SK-N-SH (cell line): ENCODE results near the gene CIAO2B. TPM values are rescaled to one million over a fixed set of nuclear protein-coding genes. Genes with fewer than 3 reads are reported as not detected.

ENCODE experiments used
- CTCF ChIA-PET: fragments of 300-600, 350-600 bp; formaldehyde crosslinking; extraction: SDS; loops from one replicate; lab custom pipeline; 2021; lab: Yijun Ruan, JAX
- POLR2A ChIA-PET: fragments of 350-600 bp; sonication (Branson Sonifier 250); formaldehyde crosslinking; extraction: SDS; loops from one replicate; lab custom pipeline; 2020; ENCODE audit warnings: antibody characterized with exemption, inconsistent platforms; lab: Yijun Ruan, JAX
- DNase-seq: peaks from one replicate; pipeline ENCODE4 v3.0.0; 2012
- H2AFZ ChIP-seq: fragments of 200-600 bp; sonication (generic); 2 replicates; pipeline ENCODE4 v1.8.1; 2016; ENCODE audit warnings: antibody characterized with exemption, mild to moderate bottlenecking, low read depth
- H3F3A ChIP-seq: fragments of 200-600 bp; sonication (generic); replicated peaks from 2 replicates; pipeline ENCODE3; 2016; ENCODE audit warnings: antibody characterized with exemption, mild to moderate bottlenecking; ENCODE audit not compliant: insufficient read depth
- H3K27ac ChIP-seq, 2 experiments: fragments of 200-500 bp in 1 of 2; fragments of 200-600 bp in 1 of 2; sonication (Bioruptor generic) in 1 of 2; sonication (generic), shearing (Covaris generic) in 1 of 2; 2 replicates each; pipeline versions ENCODE4 v1.5.1 to v1.6.1; 2014 to 2016; ENCODE audit warnings: low read depth in 2 of 2, inconsistent platforms in 1 of 2, low read length in 1 of 2, mild to moderate bottlenecking in 1 of 2, mixed read lengths in 1 of 2
- H3K27me3 ChIP-seq: fragments of 200-600 bp; sonication (generic), shearing (Covaris generic); 2 replicates; pipeline ENCODE4 v1.6.1; 2016; ENCODE audit warnings: mixed run types; ENCODE audit not compliant: insufficient read depth
- H3K36me3 ChIP-seq, 2 experiments: fragments of 200-500 bp in 1 of 2; fragments of 200-600 bp in 1 of 2; sonication (Bioruptor generic) in 1 of 2; sonication (generic) in 1 of 2; replicated peaks in 1 of 2; 2 replicates each; pipeline versions ENCODE3 to v1.5.1; 2014 to 2016; ENCODE audit warnings: low read length in 1 of 2, mild to moderate bottlenecking in 1 of 2; ENCODE audit not compliant: insufficient read depth in 2 of 2, control insufficient read depth in 1 of 2
- H3K4me1 ChIP-seq, 2 experiments: fragments of 200-500 bp in 1 of 2; fragments of 200-600 bp in 1 of 2; sonication (Bioruptor generic) in 1 of 2; sonication (generic), shearing (Covaris generic) in 1 of 2; 2 replicates each; pipeline versions ENCODE4 v1.5.1 to v1.6.1; 2014 to 2016; ENCODE audit warnings: low read depth in 1 of 2, low read length in 1 of 2, mixed run types in 1 of 2; ENCODE audit not compliant: insufficient read depth in 2 of 2, control insufficient read depth in 1 of 2
- H3K4me2 ChIP-seq: fragments of 200-600 bp; sonication (generic), shearing (Covaris generic); 2 replicates; pipeline ENCODE4 v1.6.1; 2017; ENCODE audit warnings: mixed run types
- H3K4me3 ChIP-seq, 2 experiments: fragments of 200-500 bp in 1 of 2; fragments of 200-600 bp in 1 of 2; sonication (Bioruptor generic) in 1 of 2; sonication (generic), shearing (Covaris generic) in 1 of 2; 2 replicates each; pipeline versions ENCODE4 v1.5.1 to v1.8.1; 2014 to 2016; ENCODE audit warnings: low read depth in 2 of 2, inconsistent platforms in 1 of 2, low read length in 1 of 2, mild to moderate bottlenecking in 1 of 2, mixed read lengths in 1 of 2, moderate library complexity in 1 of 2
- H3K79me2 ChIP-seq: fragments of 200-600 bp; sonication (generic); 2 replicates; pipeline ENCODE4 v1.8.1; 2017; ENCODE audit warnings: mild to moderate bottlenecking; ENCODE audit not compliant: insufficient read depth
- H3K9ac ChIP-seq: fragments of 200-600 bp; sonication (generic); 2 replicates; pipeline ENCODE4 v1.6.1; 2017; ENCODE audit warnings: mixed run types
- H3K9me2 ChIP-seq: fragments of 200-600 bp; sonication (generic); 2 replicates; pipeline ENCODE4 v1.6.1; 2017; ENCODE audit warnings: mixed run types
- H3K9me3 ChIP-seq: fragments of 200-600 bp; sonication (generic); 2 replicates; pipeline ENCODE4 v1.6.1; 2017; ENCODE audit warnings: mixed run types, mild to moderate bottlenecking, moderate library complexity
- H4K20me1 ChIP-seq: fragments of 200-600 bp; sonication (generic); 2 replicates; pipeline ENCODE4 v1.6.1; 2017; ENCODE audit warnings: mild to moderate bottlenecking, mixed run types; ENCODE audit not compliant: insufficient read depth
- RCOR1 ChIP-seq: fragments of 150-350 bp; IDR thresholded peaks from 2 replicates; pipeline ENCODE4 v1.6.1; 2017; ENCODE audit warnings: antibody characterized with exemption, low read length
- REST ChIP-seq: IDR thresholded peaks from 2 replicates; pipeline ENCODE4 v1.6.1; 2012; ENCODE audit warnings: mild to moderate bottlenecking, low read depth, low read length, moderate library complexity
- SIN3A ChIP-seq: IDR thresholded peaks from 2 replicates; pipeline ENCODE4 v1.6.1; 2012; ENCODE audit warnings: low read depth, mild to moderate bottlenecking, low read length, moderate library complexity, borderline replicate concordance
- SMC3 ChIP-seq: IDR thresholded peaks from 2 replicates; pipeline ENCODE4 v1.6.1; 2012; ENCODE audit warnings: low read depth, low read length, improper control_type of control experiment
- USF2 ChIP-seq: fragments of 150-350 bp; IDR thresholded peaks from 2 replicates; pipeline ENCODE4 v1.6.1; 2017; ENCODE audit warnings: antibody characterized with exemption, low read length, low read depth, borderline replicate concordance
- YY1 ChIP-seq: IDR thresholded peaks from 2 replicates; pipeline ENCODE4 v1.4.0; 2012; ENCODE audit warnings: low read depth, mild to moderate bottlenecking
- ZBTB33 ChIP-seq: IDR thresholded peaks from 2 replicates; pipeline ENCODE4 v1.4.0; 2012; ENCODE audit warnings: low read depth, borderline replicate concordance
- WGBS: methylation state at CpG from one replicate; pipeline ENCODE4 v1.1.6; 2017; ENCODE audit warnings: low lambda C conversion rate; 5-methylcytosine and 5-hydroxymethylcytosine counted together
- polyA plus RNA-seq, 3 experiments: library from polyadenylated mRNA; depleted of rRNA; stranded (reverse); fragments of >200 nt; gene quantifications; 2 replicates each; pipeline ENCODE4 v1.2.3, GENCODE V29; 2012

Gene CIAO2B
- polyA plus RNA-seq, 1 of the 3 experiments (the other 2 are of a cell fraction), result 665 TPM

GRCh38 chr16:66905633-66906539 lies 28.3 kb downstream of the CIAO2B start:
- CTCF ChIA-PET, result interaction anchor here (0.8 to 4.9 kb wide), 6 partner anchors 10 to 249 kb away, joined by 3 to 41 read pairs (median 3); partner anchors contain the start of genes CDH16, CIAO2B and NAE1
- Histone ChIP-seq H3K27ac (no peak overlapping the region), H2AFZ (no peak overlapping the region), H3K36me3 (no peaks in the 10 kb centered on the region), H4K20me1 (no peaks in the 10 kb centered on the region), H3K9me3 (no peaks in the 10 kb centered on the region), H3K9me2 (no peaks in the 10 kb centered on the region), H3K4me3 (no peak overlapping the region), H3F3A (no peaks in the 10 kb centered on the region), H3K4me2 (no peak overlapping the region), H3K79me2 (no peaks in the 10 kb centered on the region)
- POLR2A ChIA-PET, result no interaction called here
- DNase-seq, result peak; percentile 41
- no peak for TF ChIP-seq REST
- TF ChIP-seq USF2, result no peak
- TF ChIP-seq YY1, result no peak
- no peak for TF ChIP-seq ZBTB33
- no peak for TF ChIP-seq RCOR1
- no peak for TF ChIP-seq SIN3A
- no peak for TF ChIP-seq SMC3
- TF ChIP-seq, all 33 proteins: peak for 0
- H3K4me1 ChIP-seq, result peaks cover 2% of the 10 kb centered on the region in 2 experiments; a peak in 2 of 4 replicates
- H3K27me3 ChIP-seq, result no peaks in the 10 kb centered on the region
- 78% methylated on average over 10 of the region's 11 CpGs for WGBS
- H3K9ac ChIP-seq, result no peak overlapping the region
